Fibroblast of peridontal ligament (primary cell): ENCODE data around the gene HTRA2.
A peak's percentile ranks its signal among the peaks of the same experiment; 100 is the strongest.
"Not testable (repeated sequence)": the region's sequence is repeated elsewhere in the genome, so short reads cannot be mapped to it uniquely, and the experiment has no call there.

Experiments used
- DNase-seq: peaks from one replicate; pipeline ENCODE4 v3.0.0-alpha.2; 2010; ENCODE audit errors: extremely low read depth

HTRA2 gene

DNA sequence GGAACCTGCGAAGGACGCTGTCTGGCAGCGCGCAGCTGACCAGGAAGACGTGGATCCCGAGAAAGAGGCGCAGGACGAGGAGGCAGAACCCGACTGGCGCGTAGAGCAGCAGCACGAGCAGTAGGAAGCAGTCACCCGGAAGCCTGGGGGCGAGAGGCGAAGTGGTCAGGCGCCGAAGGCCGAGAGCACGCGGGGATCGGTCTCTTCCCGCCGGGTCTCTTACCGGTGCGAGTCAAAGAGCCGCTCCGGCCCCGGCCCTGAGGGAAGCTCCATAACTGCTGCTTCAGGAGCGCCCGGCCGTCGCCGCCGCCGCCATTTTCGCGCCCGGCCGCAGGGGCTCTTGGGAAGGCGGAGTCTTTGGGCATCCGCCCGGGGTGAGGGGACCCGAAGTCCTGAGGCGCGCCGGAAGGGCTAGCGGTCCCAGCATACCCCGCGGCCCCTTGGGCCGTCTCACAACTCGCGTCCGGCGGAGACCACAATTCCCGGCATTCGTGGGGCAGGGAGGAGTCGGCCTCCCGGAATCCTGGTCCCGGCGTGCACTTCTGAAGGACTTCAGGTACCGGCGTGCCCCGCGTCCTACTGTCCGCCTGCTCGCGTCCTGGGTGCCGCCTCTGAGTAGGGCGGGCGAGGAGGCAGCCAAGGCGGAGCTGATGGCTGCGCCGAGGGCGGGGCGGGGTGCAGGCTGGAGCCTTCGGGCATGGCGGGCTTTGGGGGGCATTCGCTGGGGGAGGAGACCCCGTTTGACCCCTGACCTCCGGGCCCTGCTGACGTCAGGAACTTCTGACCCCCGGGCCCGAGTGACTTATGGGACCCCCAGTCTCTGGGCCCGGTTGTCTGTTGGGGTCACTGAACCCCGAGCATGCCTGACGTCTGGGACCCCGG is at the start of gene HTRA2, which contains the start of gene AUP1:
Gene HTRA2, plus strand, starts transcription at position 577 of the 882 bp plus-strand sequence. Its CDS starts 74 bp downstream, at position 651.
Gene AUP1, minus strand, starts transcription at position 350 of the 882 bp plus-strand sequence. Its CDS starts 77 bp downstream, at position 273.
- DNase-seq = peak; percentile 99

GRCh38 chr2:74481431-74481830 is 48.3 kb upstream of the HTRA2 start:
- DNase-seq = no peak

GRCh38 chr2:74481961-74482800 is 47.6 kb upstream of the HTRA2 start:
- no peak for DNase-seq

- peak; percentile 95 for DNase-seq
Observed at GRCh38 chr2:74482801-74483674, 46.7 kb upstream of the HTRA2 start, which contains the start of the genes CCDC142 and TTC31. CCDC142 (minus strand) TSS chr2:74482998; CDS start chr2:74482837, 161 bp downstream. TTC31 (plus strand) TSS chr2:74483081; CDS start chr2:74483096, 15 bp downstream.

GRCh38 chr2:74483675-74484164 is 46.0 kb upstream of the HTRA2 start:
- not testable (repeated sequence) for DNase-seq

DNA sequence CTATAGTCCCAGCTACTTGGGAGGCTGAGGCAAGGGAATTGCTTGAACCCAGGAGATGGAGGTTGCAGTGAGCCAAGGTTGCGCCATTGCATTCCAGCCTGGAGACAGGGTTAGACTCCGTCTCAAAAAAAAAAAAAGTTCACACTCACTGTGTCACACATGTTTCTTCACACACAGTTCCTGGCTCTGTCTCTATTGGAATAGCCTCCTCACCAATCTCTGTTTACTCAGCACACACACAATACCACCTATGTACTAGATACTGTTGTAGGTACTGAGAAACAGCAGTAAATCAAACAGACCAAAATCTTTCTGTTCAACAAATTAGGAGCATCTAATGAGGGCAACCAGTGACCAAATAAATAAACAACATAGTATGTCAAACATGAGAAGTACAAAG is 43.6 kb upstream of the HTRA2 start:
- DNase-seq = no peak

DNA sequence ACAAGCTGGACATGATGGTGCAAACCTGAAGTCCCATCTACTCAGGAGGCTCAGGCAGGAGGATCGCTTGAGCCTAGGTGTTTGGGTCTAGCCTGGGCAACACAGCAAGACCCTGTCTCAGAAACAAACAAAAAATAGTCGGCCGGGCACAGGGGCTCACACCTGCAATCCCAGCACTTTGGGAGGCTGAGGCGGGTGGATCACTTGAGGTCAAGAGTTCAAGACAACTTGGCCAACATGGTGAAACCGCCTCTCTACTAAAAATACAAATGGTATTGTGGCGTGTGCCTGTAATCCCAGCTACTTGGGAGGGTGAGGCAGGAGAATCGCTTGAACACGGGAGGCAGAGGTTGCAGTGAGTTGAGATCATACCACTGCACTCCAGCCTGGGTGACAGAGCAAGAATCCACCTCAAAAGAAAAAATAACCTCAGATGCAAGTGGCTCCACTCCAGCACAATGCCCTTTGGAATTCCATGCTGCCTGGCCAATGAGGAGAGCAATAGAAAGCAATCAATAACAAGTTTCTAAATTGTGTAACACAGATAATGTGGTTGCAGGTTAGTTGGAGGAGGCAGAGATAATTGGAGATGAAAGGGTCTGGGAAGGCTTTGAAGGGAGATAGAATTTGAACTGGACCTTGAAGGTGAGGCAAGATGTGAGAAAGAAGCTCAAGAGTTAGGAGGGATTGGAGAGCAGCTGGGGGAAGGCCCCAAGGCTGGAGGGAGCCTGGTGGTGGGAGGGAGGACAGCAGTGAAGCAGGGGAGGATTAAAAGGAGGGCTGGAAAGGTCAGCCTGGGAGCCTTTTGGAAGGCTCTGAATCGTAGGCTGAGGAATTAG is 40.9 kb upstream of the HTRA2 start:
- DNase-seq = no peak

DNA sequence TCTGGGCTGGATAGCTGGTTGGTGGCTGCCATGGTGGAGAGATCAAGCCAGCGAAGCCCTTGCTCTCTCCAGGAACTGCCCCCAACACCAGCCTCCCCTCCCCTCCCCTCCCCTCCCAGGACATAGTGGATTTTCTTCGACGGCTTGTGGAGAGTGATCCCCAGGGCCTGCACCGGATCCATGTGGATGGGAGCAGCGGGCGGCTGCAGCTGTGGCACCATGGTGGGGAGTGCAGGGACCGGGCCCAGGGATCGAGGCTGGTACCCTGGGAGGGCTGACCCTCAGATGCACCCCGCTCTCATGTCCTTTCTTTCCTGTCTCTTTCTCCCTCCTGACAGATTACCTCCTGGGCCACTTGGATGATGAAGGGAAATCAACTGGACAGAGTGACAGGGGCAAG is 39.8 kb upstream of the HTRA2 start:
- no peak for DNase-seq

DNA sequence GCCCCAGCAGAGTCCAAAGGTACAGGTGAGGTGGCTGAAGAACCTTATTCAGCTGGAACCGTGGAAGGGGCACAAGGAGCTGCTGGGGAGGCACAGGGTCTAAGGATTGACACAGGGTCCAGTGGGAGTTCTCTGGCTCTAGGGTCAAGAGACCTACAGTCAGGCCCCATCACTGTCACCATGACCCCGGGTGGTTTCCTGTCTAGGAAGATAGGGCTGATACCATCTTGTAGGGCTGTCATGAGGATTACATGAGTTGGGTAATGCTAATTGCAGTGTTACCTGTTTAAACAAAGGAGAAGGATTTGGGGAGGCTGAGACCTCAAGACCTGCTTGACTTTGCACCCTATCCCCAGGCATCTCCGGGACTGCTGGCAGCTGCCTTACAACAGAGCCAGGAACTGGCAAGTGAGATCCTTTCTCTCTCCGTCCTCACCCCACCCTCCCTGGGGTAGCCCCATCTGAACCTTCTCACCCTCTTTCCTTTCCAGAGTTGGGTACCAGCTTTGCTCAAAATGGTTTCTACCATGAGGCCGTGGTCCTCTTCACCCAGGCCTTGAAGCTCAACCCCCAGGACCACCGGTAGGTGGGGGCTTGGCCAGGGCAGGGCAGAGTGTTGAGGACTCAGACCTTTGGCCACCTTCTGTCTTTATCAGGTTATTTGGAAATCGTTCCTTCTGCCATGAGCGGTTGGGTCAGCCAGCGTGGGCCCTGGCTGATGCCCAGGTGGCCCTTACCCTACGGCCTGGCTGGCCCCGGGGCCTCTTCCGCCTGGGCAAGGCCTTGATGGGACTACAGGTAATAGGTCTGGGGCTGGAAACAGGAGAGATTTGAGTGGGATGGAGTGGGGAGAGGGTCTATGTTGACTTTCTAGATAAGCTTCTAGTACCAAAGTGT is 37.8 kb upstream of the HTRA2 start:
- no peak for DNase-seq

- DNase-seq = no peak
Observed at GRCh38 chr2:74493546-74493945, 36.2 kb upstream of the HTRA2 start.

DNA sequence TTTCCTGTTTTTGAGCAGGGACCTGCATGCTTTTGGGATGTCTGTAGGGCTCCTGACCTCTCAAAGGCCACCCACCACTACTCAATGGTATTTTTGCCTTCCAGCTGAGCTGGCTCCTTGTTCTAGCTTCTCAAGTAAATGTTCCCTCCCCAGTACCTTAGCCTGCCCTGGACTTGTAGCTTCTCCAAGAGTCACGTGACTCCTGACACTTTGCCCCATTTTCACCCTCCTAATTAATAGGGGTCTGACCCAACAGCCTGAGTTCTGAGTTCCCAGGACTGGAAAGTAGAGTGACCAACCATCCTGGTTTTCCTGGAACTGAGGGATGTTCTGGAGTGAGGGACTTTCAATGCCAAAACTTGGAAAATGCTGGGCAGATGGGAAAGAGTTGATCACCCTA is 34.3 kb upstream of the HTRA2 start:
- no peak for DNase-seq

DNA sequence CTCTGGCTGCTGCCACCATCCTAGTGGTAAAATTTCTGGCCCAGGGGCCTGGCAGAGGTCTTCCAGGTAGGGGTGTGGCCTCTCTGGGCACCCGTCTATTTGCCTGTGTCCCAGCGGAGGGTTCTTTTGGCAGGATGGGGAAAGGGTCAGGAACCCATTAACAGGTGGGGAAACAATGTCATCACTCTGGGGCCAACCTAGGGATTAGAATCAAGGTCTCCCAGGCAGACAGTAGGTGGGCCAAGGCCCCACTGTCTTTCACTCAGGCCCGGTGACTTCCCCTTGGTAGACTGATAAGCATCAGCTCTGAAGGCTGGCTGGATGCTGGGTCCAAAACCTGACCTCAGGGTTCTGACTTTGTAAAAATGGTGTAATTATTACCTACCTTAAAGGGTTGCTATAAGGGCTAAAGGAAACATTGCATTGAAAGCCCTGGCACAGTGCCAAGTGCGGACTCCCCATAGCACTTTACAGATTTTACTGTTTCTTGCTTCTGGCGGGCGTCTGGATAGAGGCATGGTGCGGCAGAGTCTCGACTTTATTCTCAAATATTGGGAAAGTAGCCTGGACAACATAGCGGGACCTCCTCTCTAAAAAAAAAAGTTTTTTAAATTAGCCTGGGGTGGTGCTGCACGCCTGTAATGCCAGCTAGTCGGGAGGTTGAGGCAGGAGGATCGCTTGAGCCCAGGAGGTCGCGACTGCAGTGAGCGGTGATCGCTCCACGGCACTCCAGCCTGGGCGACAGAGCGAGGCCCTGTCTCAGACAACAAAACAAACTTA is 32.5 kb upstream of the HTRA2 start:
- no peak for DNase-seq

DNA sequence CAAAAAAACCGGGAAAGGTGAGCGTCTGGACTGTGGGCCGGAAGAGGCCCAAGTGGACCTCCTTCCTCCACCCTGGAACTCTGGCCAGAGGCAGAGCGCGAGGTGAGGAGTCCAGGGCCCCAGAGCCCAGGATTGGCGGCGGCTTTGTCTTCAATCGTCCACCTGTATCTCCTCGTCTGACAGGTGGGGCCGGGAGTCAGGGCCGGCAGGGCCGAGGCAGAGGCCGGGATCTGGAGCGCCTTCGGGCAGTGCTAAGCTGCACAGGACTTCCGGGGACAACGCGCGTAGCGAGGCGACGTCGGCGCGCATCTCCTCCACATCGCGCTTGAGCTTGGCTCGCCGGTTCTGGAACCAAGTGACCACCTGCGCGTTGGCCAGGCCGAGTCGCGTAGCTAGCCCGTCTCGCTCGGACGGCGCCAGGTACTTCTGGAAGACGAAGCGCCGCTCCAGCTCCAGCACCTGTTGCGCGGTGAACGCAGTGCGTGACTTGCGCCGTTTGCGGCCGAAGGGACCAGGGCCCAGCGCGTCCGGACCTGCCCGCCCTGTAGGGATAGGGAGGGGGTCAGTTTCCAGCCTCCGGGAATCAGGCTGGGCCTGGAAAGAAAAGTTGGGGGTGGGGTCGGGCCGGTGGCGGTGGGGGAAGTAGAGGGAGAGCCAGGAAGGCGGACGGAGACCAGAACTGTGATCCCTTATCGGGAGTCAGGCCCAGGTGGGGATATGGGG is 31.8 kb upstream of the HTRA2 start:
- no peak for DNase-seq

DNA sequence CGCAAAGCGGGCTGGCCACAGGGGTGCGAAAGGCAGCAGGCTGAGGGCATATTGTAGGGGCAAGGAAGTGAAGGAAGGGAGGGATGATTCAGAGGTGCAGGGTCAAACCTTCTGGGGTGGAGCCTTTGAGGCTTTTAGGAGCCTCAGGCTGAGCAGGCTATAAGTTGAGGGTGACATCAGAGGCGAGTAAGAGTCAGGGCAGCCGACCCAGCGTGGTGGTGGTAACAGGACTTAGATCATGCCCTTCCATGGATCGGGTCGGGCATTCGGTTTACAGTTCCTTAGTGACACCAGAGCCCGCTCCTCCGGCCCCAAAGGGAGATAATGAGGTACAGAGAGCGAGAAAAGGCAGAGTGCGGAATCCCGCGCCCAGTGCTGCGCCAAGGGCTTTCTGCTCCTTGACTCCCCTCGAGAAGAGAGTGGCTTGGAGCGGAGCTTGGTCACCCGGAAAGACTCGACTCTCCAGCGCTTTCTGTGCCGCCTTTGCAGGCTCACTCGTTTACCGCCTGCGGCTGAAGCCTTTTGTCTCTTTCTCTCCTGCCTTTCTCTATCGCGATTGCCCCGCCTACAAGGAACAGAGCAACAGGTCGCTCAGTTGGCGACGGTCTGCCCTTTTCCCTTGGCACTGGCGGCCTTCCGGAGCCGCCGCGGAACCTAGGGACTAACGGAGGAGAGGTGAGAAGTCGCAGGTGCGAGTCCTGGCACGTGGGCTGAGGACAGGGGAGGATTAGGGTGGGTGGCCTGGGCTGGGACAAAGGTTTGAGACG is 31.1 kb upstream of the HTRA2 start:
- DNase-seq = peak; percentile 39

GRCh38 chr2:74499267-74499939 is 30.3 kb upstream of the HTRA2 start, which contains the start of gene LBX2:
LBX2 (minus strand) TSS chr2:74499603; CDS start chr2:74499537, 66 bp downstream.
- peak; percentile 30 for DNase-seq

DNA sequence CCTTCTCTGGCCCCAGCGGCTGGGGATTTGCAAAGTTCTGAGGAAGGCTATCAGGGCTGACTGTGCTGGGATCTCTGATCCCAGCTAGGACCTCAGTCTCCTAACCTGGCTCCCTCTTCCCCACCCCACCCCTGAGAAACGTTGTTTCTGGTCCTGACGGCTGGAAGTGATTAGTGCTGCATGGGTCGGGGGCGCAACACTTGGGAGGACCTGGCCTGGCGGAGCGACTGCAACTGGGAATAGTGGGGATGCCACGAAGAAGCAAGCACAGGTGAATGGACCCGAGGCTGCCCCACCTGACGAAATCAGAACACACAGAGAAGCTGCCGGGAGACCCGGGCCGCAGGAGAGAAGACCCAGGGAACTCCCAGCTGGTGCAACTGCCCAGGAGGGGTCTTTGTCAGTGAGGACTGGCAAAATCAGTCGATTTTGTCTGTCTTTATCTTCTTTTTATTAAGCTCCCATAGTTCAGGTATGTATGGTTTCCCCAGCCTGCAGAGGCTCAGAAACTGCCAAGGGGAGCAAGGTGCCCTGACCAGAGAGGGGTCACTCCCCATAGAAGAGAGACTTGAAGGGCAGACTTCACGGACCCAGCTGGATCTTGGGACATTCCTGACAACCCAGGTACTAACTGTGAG is 29.7 kb upstream of the HTRA2 start:
- DNase-seq = no peak
